Measurements from ENCODE around the gene VTI1B. TPM values are rescaled to one million over a fixed set of nuclear protein-coding genes. Genes with fewer than 3 reads are reported as not detected.

The VTI1B gene
- total RNA-seq, 2 donors from 2014 or later = 118 to 120 TPM

- peaks cover 86% of the 10 kb centered on the region for H3K36me3 ChIP-seq (ENCODE audit: control insufficient read depth, insufficient read depth, low read length)
- H3K27ac Mint-ChIP-seq = no peak overlapping the region
- no peaks in the 10 kb centered on the region for H3K9me3 ChIP-seq (ENCODE audit: control insufficient read depth, low read length)
- H3K4me3 Mint-ChIP-seq = no peak overlapping the region
- no peaks in the 10 kb centered on the region for H3K9me3 Mint-ChIP-seq
- no peaks in the 10 kb centered on the region for H3K4me1 Mint-ChIP-seq
- H3K27ac ChIP-seq (ENCODE audit: low read depth, low read length) = no peak overlapping the region
- H3K4me3 ChIP-seq (ENCODE audit: low read length) = no peak overlapping the region
- no peaks in the 10 kb centered on the region for H3K27me3 ChIP-seq (ENCODE audit: control insufficient read depth, insufficient read depth, low read length, poor library complexity, severe bottlenecking)
- H3K27me3 Mint-ChIP-seq (ENCODE audit: insufficient read depth) = no peaks in the 10 kb centered on the region
- 90 to 96% methylated on average over 2 of the region's 2 CpGs for WGBS, 2 experiments (ENCODE audit: insufficient coverage in 1 of 2, insufficient read length in 1 of 2)
- peaks cover 85% of the 10 kb centered on the region for H3K36me3 Mint-ChIP-seq (ENCODE audit: low read depth)
- DNase-seq = no peak
- H3K9ac ChIP-seq (ENCODE audit: extremely low read depth, low read length, poor library complexity, severe bottlenecking) = no peak overlapping the region
- no peak for TF ChIP-seq CTCF (conservative IDR thresholded peaks at IDR 0.05)
- H3K4me1 ChIP-seq (ENCODE audit: control insufficient read depth, insufficient read depth, low read length) = no peaks in the 10 kb centered on the region
These were observed 6.5 kb upstream of the VTI1B start for GRCh38 chr14:67680941-67681340.

GRCh38 chr14:67680121-67680602 lies 5.7 kb upstream of the VTI1B start:
- H3K4me1 ChIP-seq (ENCODE audit: control insufficient read depth, insufficient read depth, low read length) = no peaks in the 10 kb centered on the region
- peaks cover 78% of the 10 kb centered on the region for H3K36me3 ChIP-seq (ENCODE audit: control insufficient read depth, insufficient read depth, low read length)
- no peak overlapping the region for H3K9ac ChIP-seq (ENCODE audit: extremely low read depth, low read length, poor library complexity, severe bottlenecking)
- no peak overlapping the region for H3K27ac ChIP-seq (ENCODE audit: low read depth, low read length)
- 93% methylated on average over 2 to 3 of the region's 3 CpGs for WGBS, 2 experiments (ENCODE audit: insufficient coverage in 1 of 2, insufficient read length in 1 of 2)
- H3K4me3 ChIP-seq (ENCODE audit: low read length) = no peak overlapping the region
- H3K9me3 Mint-ChIP-seq = no peaks in the 10 kb centered on the region
- DNase-seq = no peak
- no peaks in the 10 kb centered on the region for H3K9me3 ChIP-seq (ENCODE audit: control insufficient read depth, low read length)
- peaks cover 5% of the 10 kb centered on the region for H3K4me1 Mint-ChIP-seq
- no peak overlapping the region for H3K4me3 Mint-ChIP-seq
- H3K27me3 ChIP-seq (ENCODE audit: control insufficient read depth, insufficient read depth, low read length, poor library complexity, severe bottlenecking) = no peaks in the 10 kb centered on the region
- H3K27me3 Mint-ChIP-seq (ENCODE audit: insufficient read depth) = no peaks in the 10 kb centered on the region
- H3K27ac Mint-ChIP-seq = no peak overlapping the region
- H3K36me3 Mint-ChIP-seq (ENCODE audit: low read depth) = peaks cover 77% of the 10 kb centered on the region
- TF ChIP-seq CTCF (conservative IDR thresholded peaks at IDR 0.05) = no peak

- no peaks in the 10 kb centered on the region for H3K4me1 ChIP-seq (ENCODE audit: control insufficient read depth, insufficient read depth, low read length)
- 86 to 96% methylated on average over 1 to 2 of the region's 2 CpGs for WGBS, 2 experiments (ENCODE audit: insufficient coverage in 1 of 2, insufficient read length in 1 of 2)
- no peak for DNase-seq
- no peak overlapping the region for H3K27ac Mint-ChIP-seq
- H3K4me3 Mint-ChIP-seq = no peak overlapping the region
- H3K9me3 Mint-ChIP-seq = no peaks in the 10 kb centered on the region
- H3K9me3 ChIP-seq (ENCODE audit: control insufficient read depth, low read length) = no peaks in the 10 kb centered on the region
- no peak for TF ChIP-seq CTCF (conservative IDR thresholded peaks at IDR 0.05)
- H3K9ac ChIP-seq (ENCODE audit: extremely low read depth, low read length, poor library complexity, severe bottlenecking) = no peak overlapping the region
- H3K36me3 Mint-ChIP-seq (ENCODE audit: low read depth) = peaks cover 65% of the 10 kb centered on the region
- no peak overlapping the region for H3K27ac ChIP-seq (ENCODE audit: low read depth, low read length)
- H3K27me3 Mint-ChIP-seq (ENCODE audit: insufficient read depth) = no peaks in the 10 kb centered on the region
- no peak overlapping the region for H3K4me3 ChIP-seq (ENCODE audit: low read length)
- no peaks in the 10 kb centered on the region for H3K27me3 ChIP-seq (ENCODE audit: control insufficient read depth, insufficient read depth, low read length, poor library complexity, severe bottlenecking)
- H3K4me1 Mint-ChIP-seq = peaks cover 5% of the 10 kb centered on the region
- H3K36me3 ChIP-seq (ENCODE audit: control insufficient read depth, insufficient read depth, low read length) = peaks cover 67% of the 10 kb centered on the region
These were observed 4.6 kb upstream of the VTI1B start for GRCh38 chr14:67679006-67679405.
